Iris pigment epithelial cell (primary cell): Measurements from ENCODE around the gene TM9SF4.
"Not testable (repeated sequence)": the region's sequence is repeated elsewhere in the genome, so short reads cannot be mapped to it uniquely, and the experiment has no call there.

Experiments used
- DNase-seq: peaks from one replicate; pipeline ENCODE4 v3.0.0-alpha.2; 2011; ENCODE audit warnings: low read depth

TM9SF4 gene

DNA sequence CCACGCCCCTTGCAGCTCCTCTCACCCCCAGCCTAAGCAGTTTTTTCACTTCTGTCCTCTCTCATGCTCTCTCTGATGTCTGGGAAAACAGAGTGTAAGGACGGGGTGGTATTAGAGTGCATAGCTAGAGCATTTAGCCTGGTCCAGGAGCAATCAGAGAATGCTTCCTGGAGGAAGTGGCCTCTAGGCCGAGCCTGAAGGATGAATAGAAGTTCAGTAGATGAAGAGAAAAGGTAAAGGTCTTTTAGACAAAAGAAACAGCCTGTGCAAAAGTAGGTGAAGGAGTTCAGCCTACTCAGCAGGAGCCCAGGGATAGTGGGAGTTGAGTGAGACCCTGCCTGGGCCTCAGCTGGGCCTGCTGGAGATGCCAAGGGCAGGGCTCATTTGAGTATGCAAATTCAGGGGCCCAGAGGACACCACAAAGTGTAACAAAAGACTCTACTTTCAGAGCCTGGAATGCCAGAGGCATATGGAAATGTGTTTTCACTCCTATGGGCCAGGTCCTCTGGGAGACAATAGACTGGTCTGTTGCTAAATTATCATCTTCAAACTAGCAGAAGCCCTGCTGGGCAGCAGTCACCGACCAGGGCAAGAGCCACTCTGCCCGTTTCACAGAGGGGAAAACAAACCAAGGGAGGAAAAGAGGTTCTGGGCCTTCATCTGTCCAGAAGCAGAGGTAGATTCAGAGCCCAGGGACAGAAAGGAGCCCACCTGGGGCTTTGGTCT is 19.7 kb upstream of the TM9SF4 start:
- DNase-seq, result no peak

DNA sequence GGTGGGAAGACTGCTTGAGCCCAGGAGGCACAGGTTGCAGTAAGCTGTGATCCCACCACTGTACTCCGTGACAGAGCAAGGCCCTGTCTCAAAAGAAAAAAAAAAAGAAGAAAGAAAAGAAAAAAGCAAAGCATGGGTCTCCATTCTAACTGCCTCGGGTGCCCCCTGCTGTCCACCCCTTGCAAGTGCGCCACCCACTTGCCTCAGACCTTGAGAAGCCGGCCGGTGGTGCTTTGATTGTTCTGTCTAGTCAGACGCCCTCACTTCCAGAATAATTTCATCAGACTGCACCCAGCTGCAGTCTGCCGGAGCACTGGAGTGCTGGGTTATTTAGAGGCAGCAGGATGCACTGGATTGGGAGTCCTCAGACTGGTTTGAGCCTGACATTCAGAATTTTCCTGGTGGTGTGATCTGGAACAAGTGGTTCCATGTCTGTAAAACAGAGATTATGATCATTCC is 17.6 kb upstream of the TM9SF4 start:
- DNase-seq, result peak; percentile 74

- DNase-seq, result no peak
These were observed 10.7 kb upstream of the TM9SF4 start for GRCh38 chr20:32098786-32099185.

DNA sequence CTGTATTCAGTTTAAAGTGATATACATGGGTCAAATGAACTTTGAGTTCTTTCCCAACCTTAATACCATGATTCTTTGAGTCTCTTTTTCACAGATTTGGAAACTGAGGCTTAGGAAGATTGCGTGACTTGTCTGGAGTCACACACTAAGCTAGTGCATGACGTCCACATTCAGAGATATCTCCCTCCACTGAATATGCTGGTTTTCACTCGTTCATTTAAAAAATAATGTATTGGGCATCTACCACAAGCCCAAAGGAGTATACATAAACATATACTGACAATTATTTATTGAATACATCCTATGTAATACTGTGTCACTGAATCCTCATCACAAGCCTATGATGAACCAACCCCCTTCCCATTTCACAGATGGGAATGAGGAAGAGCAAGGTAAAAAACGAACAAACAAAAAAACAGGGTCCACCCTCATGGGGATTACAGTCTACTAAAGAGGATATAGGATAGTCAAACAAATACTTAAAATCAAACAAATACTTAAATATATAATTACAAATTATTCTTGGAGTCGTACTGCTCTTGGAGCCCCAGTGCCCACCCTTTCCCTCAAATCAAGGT is 611 bp upstream of the TM9SF4 start:
- no peak for DNase-seq

DNA sequence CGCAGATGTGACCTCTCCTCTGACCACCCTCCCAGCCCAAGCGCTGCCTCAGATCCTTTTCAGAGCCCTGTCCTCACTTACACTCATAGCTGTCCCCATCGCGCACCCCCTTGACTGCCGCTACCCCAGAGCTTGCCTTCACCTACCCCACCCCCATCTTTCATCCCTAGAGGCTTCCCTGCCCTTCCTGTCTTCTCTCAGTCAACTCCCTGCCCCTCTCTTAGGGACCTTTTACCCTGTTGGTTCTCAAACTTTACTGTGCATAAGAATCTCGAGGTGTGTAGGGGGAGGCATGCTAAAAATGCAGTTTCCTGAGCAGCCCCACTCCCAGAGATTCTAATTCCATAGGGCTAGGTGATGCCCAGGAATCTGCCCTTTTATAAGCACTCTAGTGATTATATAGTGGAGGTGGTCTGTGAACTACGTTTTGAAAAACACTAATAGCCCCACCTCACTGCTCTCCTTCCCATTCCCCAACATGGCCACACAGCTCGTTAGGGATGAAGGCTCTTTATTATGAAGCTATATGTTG is 725 bp downstream of the TM9SF4 start:
- no peak for DNase-seq

- no peak for DNase-seq
These were observed 1.2 kb downstream of the TM9SF4 start for GRCh38 chr20:32110727-32111126.

GRCh38 chr20:32111156-32111686 is 1.7 kb downstream of the TM9SF4 start:
- DNase-seq, result no peak

- no peak for DNase-seq
These were observed 2.2 kb downstream of the TM9SF4 start for GRCh38 chr20:32111753-32112152.

DNA sequence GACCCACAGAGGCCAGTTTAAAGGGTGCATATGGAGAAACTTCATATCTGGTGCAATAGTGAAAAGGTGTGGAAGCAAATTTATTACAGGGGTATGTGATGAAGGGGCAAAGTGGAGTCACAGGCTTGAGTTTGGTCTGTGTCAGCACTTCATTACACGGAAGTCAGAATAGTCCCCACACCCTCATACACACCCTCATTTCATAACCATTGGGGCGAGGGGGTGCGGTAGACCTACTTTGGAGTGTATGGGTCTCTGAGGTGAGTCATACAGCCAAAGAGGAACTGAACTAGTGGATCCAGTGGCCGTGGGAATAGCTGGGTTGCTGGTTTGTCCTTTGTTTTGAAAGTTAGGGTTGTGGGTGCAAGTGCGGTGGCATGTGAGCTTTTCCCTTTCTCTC is 3.3 kb downstream of the TM9SF4 start:
- no peak for DNase-seq

DNA sequence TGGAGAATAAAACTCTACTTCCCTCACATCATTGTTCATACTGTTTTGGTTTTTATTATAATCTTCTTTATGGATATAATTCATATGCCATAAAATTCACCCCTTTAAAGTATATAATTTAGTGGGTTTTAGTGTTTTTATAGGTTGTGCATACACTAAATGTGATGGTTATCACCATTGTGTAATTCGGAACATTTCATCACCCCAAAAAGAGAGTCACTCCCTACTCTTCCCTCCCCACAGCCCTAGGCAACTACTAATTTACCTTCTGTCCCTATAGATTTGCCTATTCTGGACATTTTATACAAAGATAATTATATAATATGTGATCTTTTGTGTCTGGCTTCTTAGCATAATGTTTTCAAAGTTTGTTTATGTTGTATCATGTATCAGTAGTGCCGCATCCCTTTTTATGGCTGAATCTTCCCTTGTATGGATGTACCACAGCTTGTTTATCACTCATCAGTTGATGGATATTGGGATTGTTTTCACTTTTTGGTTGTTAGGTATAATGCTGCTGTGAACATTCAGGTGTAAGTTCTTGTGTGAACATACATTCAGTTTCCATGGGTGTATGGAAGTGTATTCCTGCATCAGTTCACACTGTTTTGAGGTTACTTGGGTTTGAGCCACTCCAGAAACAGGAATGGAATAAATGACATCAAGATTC is 4.2 kb downstream of the TM9SF4 start:
- DNase-seq, result no peak

DNA sequence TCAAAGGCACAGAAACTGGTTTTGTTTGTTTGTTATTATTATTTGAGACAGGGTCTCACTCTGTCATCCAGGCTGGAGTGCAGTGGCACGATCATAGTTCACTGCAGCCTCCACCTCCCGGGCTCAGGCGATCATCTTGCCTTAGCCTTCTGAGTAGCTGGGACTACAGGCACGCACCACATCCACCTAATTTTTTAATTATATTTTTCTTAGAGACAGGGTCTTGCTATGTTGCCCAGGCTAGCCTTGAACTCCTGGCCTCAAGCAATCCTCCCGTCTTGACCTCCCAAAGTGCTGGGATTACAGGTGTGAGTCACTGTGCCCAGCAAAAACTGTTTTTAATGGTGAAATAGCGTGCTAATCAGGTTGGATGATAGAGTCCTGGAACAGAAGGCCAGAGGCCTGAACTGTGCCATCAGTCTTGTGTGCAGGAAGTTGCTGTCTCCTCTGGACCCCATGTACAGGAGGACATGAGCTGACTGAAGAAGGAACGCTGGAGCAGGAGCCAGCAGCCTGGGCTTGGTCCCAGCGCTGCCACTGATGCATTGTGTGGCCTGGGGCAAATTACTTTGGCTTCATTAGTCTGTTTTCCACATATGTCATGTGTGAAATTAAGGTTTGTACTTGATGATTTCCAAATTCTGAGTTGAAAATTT is 4.9 kb downstream of the TM9SF4 start:
- no peak for DNase-seq

- no peak for DNase-seq
These were observed 5.8 kb downstream of the TM9SF4 start for GRCh38 chr20:32115211-32115767.

DNA sequence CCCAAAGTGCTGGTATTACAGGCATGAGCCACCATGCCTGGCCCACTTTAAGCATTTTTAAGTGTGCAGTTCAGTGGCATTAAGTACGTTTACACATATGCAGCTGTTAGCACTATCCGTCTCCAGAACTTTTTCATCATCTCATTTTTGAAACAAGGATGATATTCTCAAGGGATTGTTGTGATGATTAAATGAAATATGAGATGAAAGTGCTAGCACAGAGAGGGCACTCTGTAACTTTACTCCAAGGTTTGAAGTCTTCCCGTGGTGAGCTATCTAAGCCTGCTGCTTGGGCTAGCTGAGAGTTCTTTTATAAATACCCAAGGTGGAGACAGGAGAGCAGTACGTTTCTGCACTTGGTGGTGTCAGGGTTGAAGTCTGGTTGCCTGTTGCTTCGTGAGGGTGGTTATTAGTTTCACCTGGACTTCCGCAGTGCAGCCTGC is 6.6 kb downstream of the TM9SF4 start:
- peak; percentile 44 for DNase-seq

- DNase-seq, result not testable (repeated sequence)
These were observed 7.3 kb downstream of the TM9SF4 start for GRCh38 chr20:32116796-32117195.

- not testable (repeated sequence) for DNase-seq
These were observed 8.9 kb downstream of the TM9SF4 start for GRCh38 chr20:32118427-32118826.

DNA sequence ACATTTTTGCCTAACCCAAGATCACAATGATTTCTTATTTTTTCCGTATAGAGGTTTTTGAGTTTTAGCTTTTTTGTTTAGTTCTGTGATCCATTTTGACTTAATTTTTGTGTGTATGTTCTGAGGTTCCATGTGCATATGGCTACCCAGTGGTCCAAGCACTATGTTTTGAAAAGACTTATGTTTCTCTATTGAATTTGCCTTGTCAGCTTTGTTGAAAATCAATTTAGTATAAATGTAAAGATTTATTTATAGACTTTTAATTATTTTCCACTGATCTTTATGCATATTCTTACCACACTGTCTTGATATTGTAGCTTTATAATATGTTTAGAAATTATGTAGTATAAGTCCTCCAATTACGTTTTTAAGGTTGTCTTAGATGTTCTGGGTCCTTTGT is 10.2 kb downstream of the TM9SF4 start:
- DNase-seq, result no peak

DNA sequence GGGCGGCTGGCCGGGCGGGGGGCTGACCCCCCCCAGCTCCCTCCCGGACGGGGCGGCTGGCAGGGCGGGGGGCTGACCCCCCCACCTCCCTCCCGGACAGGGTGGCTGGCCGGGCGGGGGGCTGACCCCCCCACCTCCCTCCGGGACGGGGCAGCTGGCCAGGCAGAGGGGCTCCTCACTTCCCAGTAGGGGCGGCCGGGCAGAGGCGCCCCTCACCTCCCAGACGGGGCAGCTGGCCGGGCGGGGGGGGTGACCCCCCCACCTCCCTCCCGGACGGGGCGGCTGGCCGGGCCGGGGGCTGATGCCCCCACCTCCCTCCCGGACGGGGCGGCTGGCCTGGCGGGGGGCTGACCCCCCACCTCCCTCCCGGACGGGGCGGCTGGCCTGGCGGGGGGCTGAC is 12.4 kb downstream of the TM9SF4 start:
- DNase-seq, result not testable (repeated sequence)

DNA sequence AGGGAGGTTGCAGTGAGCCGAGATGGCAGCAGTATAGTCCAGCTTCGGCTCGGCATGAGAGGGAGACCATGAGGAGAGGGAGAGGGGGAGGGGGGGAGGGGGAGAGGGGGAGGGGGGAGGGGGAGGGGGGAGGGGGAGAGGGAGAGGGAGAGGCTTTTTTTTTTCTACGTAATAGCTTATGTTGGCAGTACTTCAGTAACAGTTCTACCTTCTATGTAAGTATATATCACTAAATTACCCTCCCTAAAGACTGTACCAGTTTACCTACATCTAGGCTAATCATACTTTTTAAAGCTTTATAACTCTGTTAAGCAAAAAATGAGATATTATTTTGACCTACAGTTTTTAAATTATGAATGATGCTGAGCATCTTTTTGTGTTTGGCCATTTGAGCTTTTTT is 13.6 kb downstream of the TM9SF4 start:
- DNase-seq, result no peak

DNA sequence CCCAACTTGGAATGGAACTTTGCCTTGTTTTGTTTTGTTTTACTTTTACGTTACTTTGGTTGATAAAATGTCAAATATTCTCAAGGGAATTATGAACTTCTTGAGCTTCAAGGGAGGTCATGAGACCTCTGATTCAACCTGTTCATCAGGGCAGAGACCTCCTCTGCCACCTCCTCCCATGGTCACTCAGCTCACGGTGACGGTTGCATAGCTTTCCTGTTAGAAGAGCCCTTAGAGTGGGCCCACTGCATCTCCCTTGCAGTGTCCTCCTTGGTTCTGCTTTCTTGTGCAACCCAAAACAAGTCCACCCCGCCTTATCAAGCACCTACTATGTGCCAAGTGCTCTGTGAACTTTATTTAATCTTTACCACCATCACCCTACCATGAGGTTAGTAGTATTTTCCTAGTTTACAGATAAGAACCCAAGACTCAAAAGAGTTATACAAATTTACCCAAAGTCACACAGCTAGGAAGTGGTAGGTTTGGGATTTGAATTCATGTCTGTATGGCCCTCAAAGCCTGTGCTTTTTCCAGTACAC is 15.5 kb downstream of the TM9SF4 start:
- no peak for DNase-seq

DNA sequence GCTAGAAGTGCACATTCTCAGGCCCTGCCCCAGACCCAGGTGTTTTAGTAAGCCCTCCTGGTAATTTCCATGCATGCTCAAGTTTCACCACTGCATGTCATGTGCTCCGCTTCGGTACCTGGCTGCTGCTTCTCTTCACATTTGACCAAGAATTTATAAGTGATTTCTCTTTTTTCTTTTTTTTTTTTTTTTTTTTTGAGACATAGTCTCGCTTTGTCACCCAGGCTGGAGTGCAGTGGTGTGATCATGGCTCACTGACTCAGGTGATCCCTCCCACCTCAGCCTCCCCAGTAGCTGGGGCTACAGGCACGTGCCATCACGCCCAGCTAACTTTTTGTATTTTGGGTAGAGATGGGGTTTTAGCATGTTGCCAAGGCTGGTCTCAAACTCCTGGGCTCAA is 16.0 kb downstream of the TM9SF4 start:
- DNase-seq, result no peak

DNA sequence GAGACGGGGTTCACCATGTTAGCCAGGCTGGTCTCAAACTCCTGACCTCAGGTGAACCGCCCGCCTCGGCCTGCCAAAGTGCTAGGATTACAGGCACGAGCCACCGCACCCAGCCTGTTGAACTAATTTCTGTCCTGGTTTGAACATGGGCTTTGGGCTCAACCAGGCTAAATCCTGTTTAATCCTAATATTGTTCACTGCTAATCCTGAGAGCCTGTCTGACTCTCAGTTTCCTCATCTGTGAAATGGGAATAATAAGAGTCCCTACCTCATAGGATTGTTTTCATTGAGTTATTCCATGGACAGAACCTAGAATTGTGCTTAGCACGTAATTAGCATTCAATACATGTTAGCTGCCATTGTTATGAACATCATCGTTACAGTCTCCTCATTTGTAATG is 17.4 kb downstream of the TM9SF4 start:
- no peak for DNase-seq

GRCh38 chr20:32127347-32127746 is 17.8 kb downstream of the TM9SF4 start:
- no peak for DNase-seq
